ENCODE results near the gene CHORDC1.
"Not testable (repeated sequence)": the region's sequence is repeated elsewhere in the genome, so short reads cannot be mapped to it uniquely, and the experiment has no call there.

CHORDC1 gene

DNA sequence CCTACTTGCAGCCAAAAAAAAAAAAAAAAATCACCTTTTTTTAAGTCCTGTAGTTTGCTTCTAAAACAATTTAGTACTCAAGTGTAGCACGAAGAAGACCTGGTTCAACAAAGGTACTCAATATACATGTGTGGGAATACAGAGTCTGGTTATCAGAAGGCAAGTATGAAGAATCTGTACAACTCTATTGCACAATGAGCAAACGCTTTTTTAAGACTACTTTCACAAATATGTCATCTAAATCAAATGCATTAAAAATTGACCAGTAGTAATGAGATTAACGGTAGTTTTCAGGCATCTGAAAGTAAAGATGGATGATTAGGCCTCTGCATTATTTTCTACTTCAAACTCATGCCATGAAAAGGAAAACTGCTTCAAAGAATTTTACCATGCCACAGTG is 9.5 kb downstream of the CHORDC1 start:
- no peak for DNase-seq

DNA sequence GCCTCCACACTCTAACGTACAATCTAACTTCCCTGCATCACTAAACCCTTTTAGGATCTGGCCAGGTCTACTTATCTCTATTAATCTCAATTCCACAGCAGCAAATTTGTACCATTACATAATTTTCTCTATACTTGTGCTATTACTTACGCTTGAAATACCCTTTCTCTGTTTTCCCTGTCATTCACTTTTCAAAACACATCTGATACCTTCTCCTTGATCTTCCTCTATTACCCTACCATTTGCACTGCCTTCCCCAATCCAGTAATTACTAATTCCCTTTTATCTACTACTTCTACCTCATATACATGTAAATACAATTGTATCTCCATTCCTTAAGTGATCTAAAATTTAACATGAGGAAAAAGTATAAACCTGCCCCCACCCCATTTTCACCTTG is 14.0 kb downstream of the CHORDC1 start:
- DNase-seq: no peak

DNA sequence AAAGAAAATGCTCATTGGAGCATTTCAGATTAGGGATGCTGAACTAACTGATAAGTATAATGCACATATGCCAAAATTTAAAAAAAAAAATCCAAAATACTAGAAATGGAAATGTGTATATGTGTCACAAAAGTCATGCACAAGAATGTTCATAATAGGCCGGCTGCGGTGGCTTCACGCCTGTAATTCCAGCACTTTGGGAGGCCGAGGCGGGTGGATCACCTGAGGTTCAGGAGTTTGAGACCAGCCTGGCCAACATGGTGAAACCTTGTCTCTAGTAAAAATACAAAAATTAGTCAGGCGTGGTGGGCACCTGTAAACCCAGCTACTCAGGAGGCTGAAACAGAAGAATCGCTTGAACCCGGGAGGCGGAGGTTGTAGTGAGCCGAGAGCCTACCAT is 14.9 kb downstream of the CHORDC1 start:
- DNase-seq: not testable (repeated sequence)

DNA sequence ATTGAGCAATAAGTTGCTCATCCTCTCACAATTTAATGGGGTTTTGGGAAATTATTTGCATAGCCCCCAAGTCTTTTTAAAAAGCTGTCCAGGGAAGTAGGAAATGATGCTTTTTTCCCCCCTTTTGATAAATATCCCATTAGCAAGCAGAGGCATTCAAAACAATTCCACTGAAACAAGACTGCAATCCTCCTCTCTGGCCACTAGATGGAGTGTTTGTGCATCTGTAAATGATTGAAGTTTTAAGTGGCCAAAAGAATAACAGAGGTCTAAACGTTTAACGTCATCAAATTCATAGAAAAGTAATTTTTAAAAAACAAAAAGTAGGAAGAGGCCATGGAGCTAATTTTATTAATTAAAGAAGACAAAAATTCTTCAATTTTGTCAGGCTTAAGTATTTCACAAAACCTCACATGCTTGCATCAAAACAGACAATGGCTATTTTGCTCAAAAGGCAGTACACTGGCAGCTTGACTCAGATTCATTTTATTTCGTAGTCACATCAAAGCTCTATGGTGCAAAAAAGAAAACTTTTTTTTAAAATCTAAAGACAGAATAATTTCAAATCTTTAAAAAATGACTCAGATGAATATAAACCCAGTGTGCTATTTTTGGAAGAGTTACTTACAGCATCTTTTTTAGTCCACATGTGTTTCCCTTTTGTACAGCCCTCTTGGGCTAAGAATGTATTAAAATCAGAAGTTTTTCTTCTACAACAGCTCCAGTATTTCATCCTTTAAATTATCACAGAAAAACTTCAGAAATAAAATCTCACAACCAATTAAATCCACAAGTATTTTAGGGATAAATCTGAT is 17.8 kb downstream of the CHORDC1 start:
- DNase-seq: peak; percentile 50

DNA sequence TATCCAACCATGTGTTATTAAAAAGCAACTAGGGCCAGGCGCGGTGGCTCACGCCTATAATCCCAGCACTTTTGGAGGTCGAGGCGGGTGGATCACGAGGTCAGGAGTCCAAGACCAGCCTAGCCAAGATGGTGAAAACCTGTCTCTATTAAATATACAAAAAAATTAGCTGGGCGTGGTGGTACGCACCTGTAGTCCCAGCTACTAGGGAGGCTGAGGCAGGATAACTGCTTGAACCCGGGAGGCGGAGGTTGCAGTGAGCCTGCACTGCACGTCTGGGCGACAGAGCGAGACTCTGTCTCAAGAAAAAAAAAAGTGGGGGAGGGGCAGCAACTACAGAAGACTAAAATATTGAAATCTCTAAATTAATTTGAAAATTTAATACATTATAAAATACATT is 18.4 kb downstream of the CHORDC1 start:
- DNase-seq: no peak

DNA sequence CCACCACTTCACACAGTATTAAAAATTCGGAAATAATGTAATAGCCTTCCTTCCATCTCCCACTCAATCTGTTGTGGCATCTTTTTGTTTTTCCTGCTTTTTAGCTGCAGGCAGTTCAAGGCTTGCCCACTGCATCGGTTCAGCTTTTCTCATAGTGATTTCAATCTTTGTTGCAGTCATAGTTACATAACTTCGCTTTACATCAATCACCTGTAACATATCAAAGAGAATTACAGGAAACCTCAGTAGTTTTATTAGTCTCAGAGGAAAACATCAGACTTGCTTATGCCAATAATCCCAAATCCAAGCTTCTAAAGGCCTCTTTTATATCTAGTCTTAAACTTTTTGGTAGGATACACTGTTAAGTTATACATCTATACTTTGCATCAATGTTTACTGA is 20.5 kb downstream of the CHORDC1 start:
- DNase-seq: no peak

DNA sequence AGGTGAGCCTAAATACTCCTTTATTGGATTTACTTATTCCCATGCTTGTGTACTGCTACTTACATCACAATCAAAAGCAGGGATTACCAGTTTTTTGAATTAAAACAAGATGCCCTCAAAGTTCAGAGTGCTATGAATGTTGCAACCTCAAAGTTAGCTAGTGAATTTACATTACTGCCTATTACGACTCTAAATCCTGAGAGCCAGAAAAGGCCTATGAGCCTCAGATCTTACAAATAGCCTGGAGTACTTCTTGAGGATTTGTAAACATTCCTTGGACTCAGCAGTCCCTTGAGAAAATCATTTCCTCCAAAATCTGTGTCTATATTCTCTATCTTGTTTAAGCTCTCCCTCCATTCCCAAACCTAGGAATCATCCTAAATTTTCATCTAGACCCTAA is 25.5 kb downstream of the CHORDC1 start:
- DNase-seq: no peak

DNA sequence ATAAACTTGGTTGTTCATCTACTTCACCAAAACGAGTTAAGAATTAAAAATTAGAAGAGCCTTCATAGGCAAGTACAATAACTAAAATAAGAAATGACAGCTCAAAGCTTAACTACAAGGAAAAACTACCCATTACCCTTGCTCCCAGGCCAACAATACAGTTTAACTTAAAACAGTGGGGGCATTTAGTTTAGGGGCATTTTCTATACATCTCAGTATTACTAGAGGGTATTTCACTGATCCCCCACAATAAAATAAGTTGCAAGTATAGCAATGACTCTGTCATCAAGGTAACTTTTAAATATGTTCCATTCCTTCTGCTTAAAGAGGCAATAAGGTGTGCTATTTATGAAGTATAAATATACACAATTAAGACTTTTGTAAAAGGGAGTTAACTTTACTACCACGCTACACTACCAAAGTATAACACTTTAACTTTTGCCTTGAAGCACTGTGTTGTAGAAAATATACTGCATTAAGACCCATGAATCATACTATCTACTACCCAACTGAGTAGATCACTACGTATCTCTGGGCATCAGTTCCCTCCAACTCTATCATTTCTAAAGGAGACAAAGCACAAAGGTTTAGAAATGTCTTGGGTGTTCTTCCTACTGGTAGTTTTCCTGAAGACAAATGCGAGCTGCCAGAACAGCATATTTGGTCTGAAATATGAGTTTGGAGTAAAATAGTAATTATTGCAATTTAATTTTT is 29.8 kb downstream of the CHORDC1 start:
- no peak for DNase-seq

DNA sequence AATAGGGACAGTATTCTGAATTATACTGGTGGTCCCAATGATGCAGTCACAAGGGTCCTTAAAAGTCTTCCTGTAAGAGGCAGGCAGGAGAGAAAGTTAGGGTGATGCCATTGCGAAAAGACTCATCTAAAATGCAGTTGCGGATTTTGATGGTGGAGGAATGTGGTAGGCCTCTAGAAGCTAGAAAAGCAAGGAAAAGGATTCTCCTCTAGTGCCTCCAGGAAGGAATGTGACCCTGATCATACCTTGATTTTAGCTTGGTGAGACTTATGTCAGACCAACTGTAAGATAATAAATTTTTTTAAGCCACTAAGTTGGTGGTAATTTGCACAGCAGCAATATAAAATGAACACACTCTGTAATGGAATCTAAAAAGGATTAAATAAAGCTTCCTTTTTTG is 33.8 kb downstream of the CHORDC1 start:
- no peak for DNase-seq

DNA sequence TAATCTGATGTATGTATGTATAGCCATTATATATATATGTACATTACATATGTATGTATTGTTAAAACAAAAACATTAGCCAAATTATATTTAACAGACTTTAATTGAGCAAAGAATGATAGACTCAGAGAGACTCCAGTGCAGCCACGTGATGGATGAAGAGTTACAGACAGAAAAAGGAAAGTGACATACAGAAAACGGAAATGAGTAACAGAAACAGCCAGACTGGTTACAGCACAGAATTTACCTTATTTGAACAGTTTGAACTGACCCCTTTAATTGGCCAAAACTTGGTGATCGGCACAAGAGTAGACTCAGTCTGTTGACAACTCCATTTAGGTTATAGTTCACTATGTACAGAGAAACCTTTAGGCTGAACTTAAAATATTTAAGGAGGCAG is 35.0 kb downstream of the CHORDC1 start:
- no peak for DNase-seq

DNA sequence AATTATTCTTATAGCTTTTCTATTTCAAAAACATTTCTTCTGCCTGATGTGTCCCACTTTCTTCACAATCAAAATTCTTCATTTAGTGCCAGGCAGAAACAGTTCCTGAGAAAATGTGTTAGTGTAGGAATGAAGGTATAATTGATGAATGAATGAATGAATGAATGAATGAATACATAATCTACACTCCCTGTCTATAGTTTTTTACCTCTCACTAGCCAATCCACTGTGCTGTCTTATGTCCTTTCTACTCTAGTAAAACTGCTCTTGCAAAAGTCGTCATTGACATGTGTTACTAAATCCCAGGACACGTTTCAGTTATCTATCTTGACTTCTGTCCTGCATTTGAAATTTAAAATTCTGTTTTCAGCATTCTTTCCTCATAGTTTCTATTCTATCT is 42.9 kb downstream of the CHORDC1 start:
- no peak for DNase-seq

DNA sequence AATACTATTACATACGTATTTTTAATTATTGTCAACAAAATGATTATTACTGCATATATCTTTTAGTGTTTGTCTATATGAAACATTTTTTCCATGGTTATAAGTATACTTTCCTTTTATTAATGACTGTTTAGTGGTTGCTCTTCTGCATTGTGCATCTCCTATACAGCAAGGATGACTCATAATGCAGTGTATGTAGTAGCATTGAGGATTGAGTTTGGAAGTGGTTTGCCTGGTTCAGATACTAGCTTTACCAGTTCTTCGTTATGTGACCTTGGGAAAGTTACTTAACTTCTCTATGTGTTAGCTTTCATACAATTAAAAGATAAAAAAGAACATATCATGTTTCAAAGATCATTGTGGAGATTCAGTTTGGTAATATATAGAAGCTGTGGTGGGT is 44.1 kb downstream of the CHORDC1 start:
- no peak for DNase-seq

DNA sequence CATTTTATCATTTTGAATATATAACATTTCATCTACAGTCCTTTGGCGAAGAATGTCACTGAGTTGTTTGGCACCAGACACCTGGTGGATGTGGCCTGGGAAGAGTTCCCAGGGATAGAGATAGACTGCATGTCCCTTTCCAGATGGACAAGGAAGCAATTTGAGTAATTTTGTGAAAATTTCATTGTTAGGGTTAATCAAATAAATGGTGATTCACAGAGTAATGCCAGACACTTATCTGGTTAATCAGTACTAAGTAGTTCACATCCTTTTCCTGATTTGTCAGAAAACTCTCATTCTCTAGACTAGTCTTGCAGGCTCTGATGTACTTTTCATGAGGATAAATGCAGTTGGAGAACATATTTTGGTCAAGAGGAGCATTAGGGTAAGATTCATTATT is 46.8 kb downstream of the CHORDC1 start:
- no peak for DNase-seq

DNA sequence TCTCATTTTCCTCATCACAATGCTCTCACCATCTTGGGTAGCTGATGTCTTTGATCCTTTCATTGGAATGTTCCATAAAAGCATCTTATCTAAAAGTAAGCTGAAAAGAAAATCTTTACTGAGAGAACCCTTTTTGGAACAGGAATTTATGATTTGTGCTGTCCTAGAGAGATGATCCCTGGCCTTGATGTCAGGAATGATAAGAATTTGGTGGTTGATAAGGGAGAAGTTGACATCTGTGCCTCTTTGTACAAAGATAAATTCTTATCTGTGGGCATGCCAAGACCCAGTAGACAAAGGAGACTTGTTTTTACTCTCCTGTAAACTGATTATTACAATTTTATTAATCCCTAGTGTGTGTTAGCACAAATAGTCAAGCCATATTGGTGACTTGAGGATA is 51.5 kb downstream of the CHORDC1 start:
- no peak for DNase-seq

DNA sequence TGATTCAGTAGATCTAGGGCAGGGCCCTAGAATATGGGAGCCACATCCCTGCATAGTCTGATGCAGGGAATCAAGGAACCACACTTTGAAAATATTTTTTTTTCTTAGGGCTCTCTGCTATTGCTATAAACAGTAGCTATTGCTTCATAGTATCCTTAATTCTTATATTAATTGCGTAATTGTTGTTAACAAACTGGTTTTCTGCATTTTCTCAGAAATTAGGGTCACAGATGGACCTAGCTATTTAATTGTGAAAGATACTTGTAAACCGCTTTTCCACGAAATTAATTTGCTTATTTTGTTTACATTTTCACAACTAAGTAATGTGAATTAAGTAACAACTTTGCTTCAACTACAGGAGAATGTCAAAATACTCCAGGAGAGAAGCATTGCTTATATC is 54.3 kb downstream of the CHORDC1 start:
- no peak for DNase-seq

DNA sequence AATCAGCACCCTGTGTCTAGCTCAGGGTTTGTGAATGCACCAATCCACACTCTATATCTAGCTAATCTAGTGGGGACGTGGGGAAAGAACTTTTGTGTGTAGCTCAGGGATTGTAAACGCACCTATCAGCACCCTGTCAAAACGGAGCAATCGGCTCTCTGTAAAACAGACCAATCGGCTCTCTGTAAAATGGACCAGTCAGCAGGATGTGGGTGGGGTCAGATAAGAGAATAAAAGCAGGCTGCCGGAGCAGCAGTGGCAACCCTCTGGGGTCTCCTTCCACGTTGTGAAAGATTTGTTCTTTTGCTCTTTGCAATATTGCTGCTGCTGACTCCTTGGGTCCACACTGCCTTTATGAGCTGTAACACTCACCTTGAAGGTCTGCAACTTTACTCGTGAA is 55.1 kb downstream of the CHORDC1 start:
- DNase-seq: not testable (repeated sequence)

DNA sequence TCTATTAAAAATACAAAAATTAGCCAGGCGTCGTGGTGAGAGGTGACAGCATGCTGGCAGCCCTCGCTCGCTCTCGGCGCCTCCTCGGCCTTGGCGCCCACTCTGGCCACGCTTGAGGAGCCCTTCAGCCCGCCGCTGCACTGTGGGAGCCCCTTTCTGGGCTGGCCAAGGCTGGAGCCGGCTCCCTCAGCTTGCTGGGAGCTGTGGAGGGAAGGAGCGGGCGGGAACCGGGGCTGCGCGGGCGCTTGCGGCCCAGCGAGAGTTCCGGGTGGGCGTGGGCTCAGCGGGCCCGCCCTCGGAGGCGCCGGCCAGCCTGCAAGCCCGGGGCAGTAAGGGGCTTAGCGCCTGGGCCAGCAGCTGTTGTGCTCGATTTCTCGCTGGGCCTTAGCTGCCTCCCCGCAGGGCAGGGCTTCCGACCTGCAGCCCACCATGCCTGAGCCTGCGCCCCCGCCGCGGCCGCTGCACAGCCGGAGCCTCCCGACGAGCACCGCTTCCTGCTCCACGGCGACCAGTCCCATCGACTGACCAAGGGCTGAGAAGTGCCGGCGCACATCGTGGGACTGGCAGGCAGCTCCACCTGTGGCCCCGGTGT is 55.8 kb downstream of the CHORDC1 start:
- not testable (repeated sequence) for DNase-seq

All from inflammatory macrophage treated with lipopolysaccharide for 4 hours (primary cell).